ENCODE measurements around the gene LPP. TPM values are rescaled to one million over a fixed set of nuclear protein-coding genes. Genes with fewer than 3 reads are reported as not detected.

The LPP gene
- total RNA-seq, 1 donor from 2014 or later = 23.0 TPM

- no peak for DNase-seq (ENCODE audit: low read depth in 2 of 2)
Measured at GRCh38 chr3:188134856-188135255, 19.1 kb upstream of the LPP start.

GRCh38 chr3:188135271-188135670 lies 18.7 kb upstream of the LPP start:
- no peak for DNase-seq (ENCODE audit: low read depth in 2 of 2)

- no peak for DNase-seq (ENCODE audit: low read depth in 2 of 2)
Measured at GRCh38 chr3:188137051-188137450, 16.9 kb upstream of the LPP start.

- DNase-seq (ENCODE audit: low read depth in 2 of 2) = no peak
Measured at GRCh38 chr3:188139466-188139865, 14.5 kb upstream of the LPP start.

- no peak for DNase-seq (ENCODE audit: low read depth in 2 of 2)
Measured at GRCh38 chr3:188146219-188146618, 7.7 kb upstream of the LPP start.

- DNase-seq (ENCODE audit: low read depth in 2 of 2) = no peak
Measured at GRCh38 chr3:188147782-188148181, 6.2 kb upstream of the LPP start.

- peak in 1 of 2 donors; percentile 20 for DNase-seq (ENCODE audit: low read depth in 2 of 2)
Measured at GRCh38 chr3:188148318-188148717, 5.6 kb upstream of the LPP start.

GRCh38 chr3:188149587-188149986 lies 4.4 kb upstream of the LPP start:
- no peak for DNase-seq (ENCODE audit: low read depth in 2 of 2)

GRCh38 chr3:188150982-188151381 lies 3.0 kb upstream of the LPP start:
- DNase-seq (ENCODE audit: low read depth in 2 of 2) = no peak

- no peak for DNase-seq (ENCODE audit: low read depth in 2 of 2)
Measured at GRCh38 chr3:188151438-188151837, 2.5 kb upstream of the LPP start.

- DNase-seq (ENCODE audit: low read depth in 2 of 2) = peak in 1 of 2 donors; percentile 62
Measured at GRCh38 chr3:188152660-188153436, 1.1 kb upstream of the LPP start.

- peak; percentile 95 to 96 for DNase-seq (ENCODE audit: low read depth in 2 of 2)
Measured at GRCh38 chr3:188153437-188154013, 432 bp upstream of the LPP start.

GRCh38 chr3:188154809-188155574 lies 1.0 kb downstream of the LPP start:
- peak in 1 of 2 donors; percentile 12 for DNase-seq (ENCODE audit: low read depth in 2 of 2)

- DNase-seq (ENCODE audit: low read depth in 2 of 2) = peak in 1 of 2 donors; percentile 20
Measured at GRCh38 chr3:188156056-188156455, 2.1 kb downstream of the LPP start.

- DNase-seq (ENCODE audit: low read depth in 2 of 2) = no peak
Measured at GRCh38 chr3:188157407-188157806, 3.5 kb downstream of the LPP start.

- no peak for DNase-seq (ENCODE audit: low read depth in 2 of 2)
Measured at GRCh38 chr3:188157971-188158370, 4.0 kb downstream of the LPP start.

GRCh38 chr3:188158731-188159310 lies 4.9 kb downstream of the LPP start:
- no peak for DNase-seq (ENCODE audit: low read depth in 2 of 2)

GRCh38 chr3:188160751-188161150 lies 6.8 kb downstream of the LPP start:
- DNase-seq (ENCODE audit: low read depth in 2 of 2) = no peak

GRCh38 chr3:188164248-188164687 lies 10.3 kb downstream of the LPP start:
- DNase-seq (ENCODE audit: low read depth in 2 of 2) = peak; percentile 14 to 70

GRCh38 chr3:188165596-188165995 lies 11.6 kb downstream of the LPP start:
- no peak for DNase-seq (ENCODE audit: low read depth in 2 of 2)

GRCh38 chr3:188166441-188166840 lies 12.5 kb downstream of the LPP start:
- peak in 1 of 2 donors; percentile 34 for DNase-seq (ENCODE audit: low read depth in 2 of 2)

GRCh38 chr3:188168186-188168585 lies 14.2 kb downstream of the LPP start:
- DNase-seq (ENCODE audit: low read depth in 2 of 2) = no peak

Measured in lung microvascular endothelial cell (primary cell).